ENCODE data around the gene WDR13. TPM values are rescaled to one million over a fixed set of nuclear protein-coding genes. Genes with fewer than 3 reads are reported as not detected.

WDR13 gene
- total RNA-seq, 2 donors from 2014 or later = 51.3 to 51.9 TPM

DNA sequence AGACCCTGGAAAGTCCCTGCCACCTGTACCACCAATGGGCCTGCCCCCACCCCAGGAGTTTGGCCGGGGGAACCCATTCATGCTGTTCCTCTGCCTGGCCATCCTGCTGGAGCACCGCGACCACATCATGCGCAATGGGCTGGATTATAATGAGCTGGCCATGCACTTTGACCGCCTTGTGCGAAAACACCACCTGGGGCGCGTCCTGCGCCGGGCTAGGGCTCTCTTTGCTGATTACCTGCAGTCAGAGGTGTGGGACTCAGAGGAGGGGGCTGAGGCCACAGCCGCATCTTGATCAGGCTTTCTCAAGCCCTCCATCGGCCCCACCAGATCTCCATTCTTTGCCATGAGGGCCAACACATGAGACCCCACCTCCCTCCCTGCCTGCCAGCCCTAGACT is 36.6 kb upstream of the WDR13 start:
- Mint-ChIP-seq H3K4me3 (no peak overlapping the region), H3K36me3 (ENCODE audit: low read depth) (peaks cover 38% of the 10 kb centered on the region), H3K9me3 (peaks cover 72% of the 10 kb centered on the region), H3K4me1 (no peaks in the 10 kb centered on the region), H3K27ac (no peak overlapping the region), H3K27me3 (ENCODE audit: insufficient read depth) (no peaks in the 10 kb centered on the region)
- 94 to 100% methylated on average over 1 to 12 of the region's 12 CpGs for WGBS, 2 experiments (ENCODE audit: insufficient coverage in 1 of 2, insufficient read length in 1 of 2)
- no peak overlapping the region for H3K9ac ChIP-seq (ENCODE audit: extremely low read depth, low read length, poor library complexity, severe bottlenecking)
- no peaks in the 10 kb centered on the region for H3K9me3 ChIP-seq (ENCODE audit: control insufficient read depth, low read length)
- no peaks in the 10 kb centered on the region for H3K4me1 ChIP-seq (ENCODE audit: control insufficient read depth, insufficient read depth, low read length)
- no peak overlapping the region for H3K4me3 ChIP-seq (ENCODE audit: low read length)
- no peaks in the 10 kb centered on the region for H3K36me3 ChIP-seq (ENCODE audit: control insufficient read depth, insufficient read depth, low read length)
- H3K27ac ChIP-seq (ENCODE audit: low read depth, low read length) = no peak overlapping the region
- no peaks in the 10 kb centered on the region for H3K27me3 ChIP-seq (ENCODE audit: control insufficient read depth, insufficient read depth, low read length, poor library complexity, severe bottlenecking)
- TF ChIP-seq, protein P1, sequence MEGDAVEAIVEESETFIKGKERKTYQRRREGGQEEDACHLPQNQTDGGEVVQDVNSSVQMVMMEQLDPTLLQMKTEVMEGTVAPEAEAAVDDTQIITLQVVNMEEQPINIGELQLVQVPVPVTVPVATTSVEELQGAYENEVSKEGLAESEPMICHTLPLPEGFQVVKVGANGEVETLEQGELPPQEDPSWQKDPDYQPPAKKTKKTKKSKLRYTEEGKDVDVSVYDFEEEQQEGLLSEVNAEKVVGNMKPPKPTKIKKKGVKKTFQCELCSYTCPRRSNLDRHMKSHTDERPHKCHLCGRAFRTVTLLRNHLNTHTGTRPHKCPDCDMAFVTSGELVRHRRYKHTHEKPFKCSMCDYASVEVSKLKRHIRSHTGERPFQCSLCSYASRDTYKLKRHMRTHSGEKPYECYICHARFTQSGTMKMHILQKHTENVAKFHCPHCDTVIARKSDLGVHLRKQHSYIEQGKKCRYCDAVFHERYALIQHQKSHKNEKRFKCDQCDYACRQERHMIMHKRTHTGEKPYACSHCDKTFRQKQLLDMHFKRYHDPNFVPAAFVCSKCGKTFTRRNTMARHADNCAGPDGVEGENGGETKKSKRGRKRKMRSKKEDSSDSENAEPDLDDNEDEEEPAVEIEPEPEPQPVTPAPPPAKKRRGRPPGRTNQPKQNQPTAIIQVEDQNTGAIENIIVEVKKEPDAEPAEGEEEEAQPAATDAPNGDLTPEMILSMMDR (conservative IDR thresholded peaks at IDR 0.05) = no peak
- no peak for DNase-seq

DNA sequence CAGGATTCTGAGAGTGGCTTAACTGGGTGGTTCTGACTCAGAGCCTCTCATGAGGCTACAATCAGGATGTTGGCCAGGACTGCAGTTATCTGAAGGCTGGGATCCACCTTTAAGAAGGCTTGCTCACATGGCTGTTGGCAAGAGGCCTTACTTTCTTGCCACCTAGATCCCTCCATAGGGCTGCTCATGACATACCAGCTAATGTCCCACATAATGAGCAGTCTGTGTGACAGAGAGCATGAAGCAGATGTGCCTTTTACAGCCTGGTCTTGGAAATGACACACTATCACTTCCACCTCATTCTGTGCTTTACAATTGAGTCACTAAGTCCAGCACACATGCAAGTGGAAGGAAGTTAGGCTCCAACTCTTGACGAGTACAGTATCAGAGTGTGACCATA is 27.3 kb upstream of the WDR13 start:
- H3K27me3 ChIP-seq (ENCODE audit: control insufficient read depth, insufficient read depth, low read length, poor library complexity, severe bottlenecking) = no peaks in the 10 kb centered on the region
- peaks cover 1% of the 10 kb centered on the region for H3K36me3 ChIP-seq (ENCODE audit: control insufficient read depth, insufficient read depth, low read length)
- no peak overlapping the region for H3K27ac ChIP-seq (ENCODE audit: low read depth, low read length)
- H3K9me3 ChIP-seq (ENCODE audit: control insufficient read depth, low read length) = no peaks in the 10 kb centered on the region
- no peaks in the 10 kb centered on the region for H3K4me1 ChIP-seq (ENCODE audit: control insufficient read depth, insufficient read depth, low read length)
- no peaks in the 10 kb centered on the region for H3K4me1 Mint-ChIP-seq
- DNase-seq = no peak
- H3K4me3 Mint-ChIP-seq = no peak overlapping the region
- H3K4me3 ChIP-seq (ENCODE audit: low read length) = no peak overlapping the region
- H3K9me3 Mint-ChIP-seq = peaks cover 58% of the 10 kb centered on the region
- H3K36me3 Mint-ChIP-seq (ENCODE audit: low read depth) = peaks cover 4% of the 10 kb centered on the region
- H3K9ac ChIP-seq (ENCODE audit: extremely low read depth, low read length, poor library complexity, severe bottlenecking) = no peak overlapping the region
- no CpG with 5 or more reads among the region's 1 CpG for WGBS, 2 experiments (ENCODE audit: insufficient coverage in 1 of 2, insufficient read length in 1 of 2)
- no peak overlapping the region for H3K27ac Mint-ChIP-seq
- TF ChIP-seq, protein P1 (conservative IDR thresholded peaks at IDR 0.05) = no peak
- H3K27me3 Mint-ChIP-seq (ENCODE audit: insufficient read depth) = no peaks in the 10 kb centered on the region

DNA sequence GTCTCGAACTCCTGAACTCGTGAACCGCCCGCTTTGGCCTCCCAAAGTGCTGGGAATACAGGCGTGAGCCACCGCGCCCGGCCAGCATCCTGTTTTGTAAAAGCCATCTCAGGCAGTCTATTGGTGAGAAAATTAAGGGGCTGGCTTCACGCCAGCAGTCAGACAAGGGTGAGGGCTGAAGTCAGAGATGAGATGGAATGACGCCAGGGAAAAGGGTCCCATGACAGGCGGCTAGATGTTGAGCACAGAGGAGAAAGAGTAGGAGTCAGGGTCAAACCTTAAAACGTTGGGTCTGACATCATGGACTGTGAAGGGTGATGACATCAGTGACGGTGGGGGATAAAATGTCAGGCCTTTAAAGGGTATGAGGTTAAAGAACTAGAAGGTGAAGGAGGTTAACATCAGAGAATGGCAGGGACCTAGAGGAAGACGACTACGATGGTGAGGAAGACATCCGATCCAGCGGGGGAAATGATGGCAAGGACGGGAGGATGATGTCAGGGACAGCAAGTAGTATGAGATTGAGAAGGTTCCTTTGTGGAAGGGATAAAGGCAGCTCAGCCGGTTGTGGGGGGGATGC is 23.5 kb upstream of the WDR13 start:
- H3K4me3 ChIP-seq (ENCODE audit: low read length) = peak overlapping the region; percentile 90
- H3K9me3 ChIP-seq (ENCODE audit: control insufficient read depth, low read length) = no peaks in the 10 kb centered on the region
- peak overlapping the region; percentile 95 for H3K4me3 Mint-ChIP-seq
- peaks cover 72% of the 10 kb centered on the region for H3K9me3 Mint-ChIP-seq
- H3K36me3 ChIP-seq (ENCODE audit: control insufficient read depth, insufficient read depth, low read length) = peaks cover 37% of the 10 kb centered on the region
- WGBS, 2 experiments (ENCODE audit: insufficient coverage in 1 of 2, insufficient read length in 1 of 2) = 42 to 53% methylated on average over 6 to 19 of the region's 19 CpGs
- no peak for DNase-seq
- H3K4me1 ChIP-seq (ENCODE audit: control insufficient read depth, insufficient read depth, low read length) = peaks cover 6% of the 10 kb centered on the region
- H3K27me3 Mint-ChIP-seq (ENCODE audit: insufficient read depth) = no peaks in the 10 kb centered on the region
- no peaks in the 10 kb centered on the region for H3K27me3 ChIP-seq (ENCODE audit: control insufficient read depth, insufficient read depth, low read length, poor library complexity, severe bottlenecking)
- H3K4me1 Mint-ChIP-seq = peaks cover 8% of the 10 kb centered on the region
- H3K9ac ChIP-seq (ENCODE audit: extremely low read depth, low read length, poor library complexity, severe bottlenecking) = peak overlapping the region; percentile 94
- TF ChIP-seq, protein P1 (conservative IDR thresholded peaks at IDR 0.05) = no peak
- H3K36me3 Mint-ChIP-seq (ENCODE audit: low read depth) = peaks cover 38% of the 10 kb centered on the region
- H3K27ac ChIP-seq (ENCODE audit: low read depth, low read length) = peak overlapping the region; percentile 93
- H3K27ac Mint-ChIP-seq = peak overlapping the region; percentile 99
